Measurements from ENCODE around the gene FOXP4. TPM values are rescaled to one million over a fixed set of nuclear protein-coding genes. Genes with fewer than 3 reads are reported as not detected.

Gene FOXP4
- total and polyA plus RNA-seq, 2 donors (not counting 1 experiment from before 2014, with no cell fraction given), result 0.81 to 1.8 TPM

- H3K4me1 ChIP-seq (ENCODE audit: control insufficient read depth, extremely low read depth, insufficient read depth, low read length), result no peaks in the 10 kb centered on the region
- H3K4me3 ChIP-seq (replicated peaks in 1 of 4; ENCODE audit: control extremely low read depth in 1 of 4, insufficient read depth in 1 of 4, low read depth in 3 of 4, low read length in 4 of 4), result no peak overlapping the region
- no peak overlapping the region for H3K9ac ChIP-seq (ENCODE audit: insufficient read depth, low read length)
- no peaks in the 10 kb centered on the region for H3K27me3 ChIP-seq (ENCODE audit: control insufficient read depth, insufficient read depth, low read length)
- TF ChIP-seq EZH2 (IDR thresholded peaks at IDR 0.05; ENCODE audit: low read length, missing control alignments), result no peak
- TF ChIP-seq, protein P1, sequence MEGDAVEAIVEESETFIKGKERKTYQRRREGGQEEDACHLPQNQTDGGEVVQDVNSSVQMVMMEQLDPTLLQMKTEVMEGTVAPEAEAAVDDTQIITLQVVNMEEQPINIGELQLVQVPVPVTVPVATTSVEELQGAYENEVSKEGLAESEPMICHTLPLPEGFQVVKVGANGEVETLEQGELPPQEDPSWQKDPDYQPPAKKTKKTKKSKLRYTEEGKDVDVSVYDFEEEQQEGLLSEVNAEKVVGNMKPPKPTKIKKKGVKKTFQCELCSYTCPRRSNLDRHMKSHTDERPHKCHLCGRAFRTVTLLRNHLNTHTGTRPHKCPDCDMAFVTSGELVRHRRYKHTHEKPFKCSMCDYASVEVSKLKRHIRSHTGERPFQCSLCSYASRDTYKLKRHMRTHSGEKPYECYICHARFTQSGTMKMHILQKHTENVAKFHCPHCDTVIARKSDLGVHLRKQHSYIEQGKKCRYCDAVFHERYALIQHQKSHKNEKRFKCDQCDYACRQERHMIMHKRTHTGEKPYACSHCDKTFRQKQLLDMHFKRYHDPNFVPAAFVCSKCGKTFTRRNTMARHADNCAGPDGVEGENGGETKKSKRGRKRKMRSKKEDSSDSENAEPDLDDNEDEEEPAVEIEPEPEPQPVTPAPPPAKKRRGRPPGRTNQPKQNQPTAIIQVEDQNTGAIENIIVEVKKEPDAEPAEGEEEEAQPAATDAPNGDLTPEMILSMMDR (conservative IDR thresholded peaks at IDR 0.05 in 1 of 2, IDR thresholded peaks at IDR 0.05 in 1 of 2; ENCODE audit: low read depth in 1 of 2, low read length in 2 of 2), result no peak
- no peak for DNase-seq (ENCODE audit: low read depth in 2 of 2)
- peaks cover 1% of the 10 kb centered on the region for H3K79me2 ChIP-seq (ENCODE audit: control insufficient read depth, insufficient read depth, low read length)
- H3K27ac ChIP-seq (ENCODE audit: insufficient read depth, low read length), result no peak overlapping the region
- H3K36me3 ChIP-seq (ENCODE audit: control insufficient read depth, insufficient read depth, low read length), result no peaks in the 10 kb centered on the region
- no peaks in the 10 kb centered on the region for H3K9me3 ChIP-seq (ENCODE audit: control insufficient read depth, insufficient read depth, low read depth, low read length)
- H3K4me2 ChIP-seq (ENCODE audit: extremely low read depth, insufficient read depth, low read length), result no peak overlapping the region
- H2AFZ ChIP-seq (ENCODE audit: low read length), result no peak overlapping the region
- no peaks in the 10 kb centered on the region for H4K20me1 ChIP-seq (ENCODE audit: control insufficient read depth, extremely low read depth, insufficient read depth, low read length)
These were observed 6.5 kb downstream of the FOXP4 start for GRCh38 chr6:41552723-41553122.

DNA sequence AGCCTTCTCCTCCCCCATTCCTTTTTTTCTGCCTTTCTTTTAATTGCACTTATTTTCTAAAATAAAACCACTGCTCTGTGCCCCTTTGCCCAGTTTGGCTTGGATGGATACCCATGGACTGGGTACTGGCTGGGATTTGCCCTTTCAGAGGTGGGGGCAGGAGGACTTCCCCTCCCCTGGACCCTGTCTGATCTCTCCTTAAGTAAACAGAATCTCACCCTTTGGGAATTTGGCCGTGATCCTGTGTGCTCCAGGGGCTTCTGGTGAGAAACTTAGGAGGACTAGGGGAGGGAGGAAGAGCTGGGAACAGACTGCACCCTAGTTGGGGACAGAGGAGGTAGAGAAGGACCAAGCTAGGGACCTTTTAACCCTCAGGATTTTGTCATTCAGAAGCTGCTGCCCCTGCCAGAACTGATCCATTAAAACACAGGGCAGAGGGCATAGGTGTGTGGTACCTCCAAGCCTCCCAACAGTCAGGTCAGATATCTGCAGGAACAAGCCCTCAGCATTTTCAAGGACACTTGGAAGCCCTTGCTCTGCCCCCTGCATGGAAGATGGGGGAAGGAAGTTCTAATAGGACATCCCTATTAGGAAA, 7.3 kb downstream of the FOXP4 start:
- Histone ChIP-seq H3K9ac (ENCODE audit: insufficient read depth, low read length) (no peak overlapping the region), H3K36me3 (ENCODE audit: control insufficient read depth, insufficient read depth, low read length) (no peaks in the 10 kb centered on the region), H3K4me3 (replicated peaks in 1 of 4; ENCODE audit: control extremely low read depth in 1 of 4, insufficient read depth in 1 of 4, low read depth in 3 of 4, low read length in 4 of 4) (no peak overlapping the region), H3K4me2 (ENCODE audit: extremely low read depth, insufficient read depth, low read length) (no peak overlapping the region), H2AFZ (ENCODE audit: low read length) (no peak overlapping the region), H3K27ac (ENCODE audit: insufficient read depth, low read length) (no peak overlapping the region), H3K79me2 (ENCODE audit: control insufficient read depth, insufficient read depth, low read length) (no peaks in the 10 kb centered on the region), H3K4me1 (ENCODE audit: control insufficient read depth, extremely low read depth, insufficient read depth, low read length) (no peaks in the 10 kb centered on the region), H4K20me1 (ENCODE audit: control insufficient read depth, extremely low read depth, insufficient read depth, low read length) (no peaks in the 10 kb centered on the region), H3K9me3 (ENCODE audit: control insufficient read depth, insufficient read depth, low read depth, low read length) (no peaks in the 10 kb centered on the region), H3K27me3 (ENCODE audit: control insufficient read depth, insufficient read depth, low read length) (no peaks in the 10 kb centered on the region)
- TF ChIP-seq, protein P1 (conservative IDR thresholded peaks at IDR 0.05 in 1 of 2, IDR thresholded peaks at IDR 0.05 in 1 of 2; ENCODE audit: low read depth in 1 of 2, low read length in 2 of 2), result no peak
- TF ChIP-seq EZH2 (IDR thresholded peaks at IDR 0.05; ENCODE audit: low read length, missing control alignments), result no peak
- DNase-seq (ENCODE audit: low read depth in 2 of 2), result no peak

DNA sequence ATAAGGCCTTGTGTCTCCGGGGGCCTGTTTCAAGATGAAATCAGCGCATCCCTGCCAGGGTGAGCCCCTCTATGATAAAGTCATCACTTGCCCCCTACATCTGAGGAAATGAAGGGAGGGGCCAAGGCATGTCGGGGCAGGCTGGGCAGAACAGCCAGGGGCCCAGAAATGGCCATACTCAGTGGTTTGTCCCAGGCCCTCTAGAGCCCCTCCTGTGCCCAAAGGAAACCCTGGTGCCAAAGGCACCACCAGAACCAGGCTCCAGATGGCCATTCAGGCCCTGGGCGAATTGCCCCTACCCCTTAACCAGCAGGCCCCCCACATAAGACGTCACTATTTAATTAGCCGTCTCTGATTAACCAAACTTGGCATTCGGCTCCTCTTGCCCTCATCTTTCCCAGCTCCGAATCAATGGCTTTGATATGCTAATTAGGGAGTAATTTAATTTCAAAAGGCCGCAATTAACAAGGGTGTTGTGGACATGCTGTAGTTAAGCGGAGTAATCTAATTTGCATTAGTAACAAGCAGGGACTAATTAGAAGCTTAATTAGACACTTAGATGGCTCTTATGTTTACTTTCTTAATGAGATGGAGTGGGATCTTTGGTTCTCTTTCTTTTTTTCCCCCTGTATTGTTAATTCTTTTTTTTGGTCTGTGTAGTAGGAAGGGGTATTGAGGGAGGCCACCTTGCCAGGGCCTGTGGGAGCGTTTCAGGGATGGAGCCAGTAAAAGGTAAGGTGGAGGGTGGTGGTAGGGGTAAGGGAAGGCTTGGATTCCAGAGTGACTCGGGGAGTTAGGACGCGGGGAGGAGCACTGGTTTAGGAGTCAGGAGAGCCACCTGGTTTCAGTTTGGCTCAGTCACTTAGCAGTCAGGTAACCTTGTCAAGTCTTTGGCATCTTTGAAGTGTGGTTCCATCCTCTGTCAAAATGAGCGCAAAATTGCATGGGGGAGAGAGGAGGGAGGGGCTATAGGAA, 9.4 kb downstream of the FOXP4 start:
- no peaks in the 10 kb centered on the region for H4K20me1 ChIP-seq (ENCODE audit: control insufficient read depth, extremely low read depth, insufficient read depth, low read length)
- H2AFZ ChIP-seq (ENCODE audit: low read length), result no peak overlapping the region
- no peaks in the 10 kb centered on the region for H3K79me2 ChIP-seq (ENCODE audit: control insufficient read depth, insufficient read depth, low read length)
- no peaks in the 10 kb centered on the region for H3K27me3 ChIP-seq (ENCODE audit: control insufficient read depth, insufficient read depth, low read length)
- H3K36me3 ChIP-seq (ENCODE audit: control insufficient read depth, insufficient read depth, low read length), result no peaks in the 10 kb centered on the region
- H3K9ac ChIP-seq (ENCODE audit: insufficient read depth, low read length), result no peak overlapping the region
- no peak overlapping the region for H3K4me2 ChIP-seq (ENCODE audit: extremely low read depth, insufficient read depth, low read length)
- DNase-seq (ENCODE audit: low read depth in 2 of 2), result no peak
- H3K4me1 ChIP-seq (ENCODE audit: control insufficient read depth, extremely low read depth, insufficient read depth, low read length), result no peaks in the 10 kb centered on the region
- TF ChIP-seq, protein P1 (conservative IDR thresholded peaks at IDR 0.05 in 1 of 2, IDR thresholded peaks at IDR 0.05 in 1 of 2; ENCODE audit: low read depth in 1 of 2, low read length in 2 of 2), result no peak
- no peak for TF ChIP-seq EZH2 (IDR thresholded peaks at IDR 0.05; ENCODE audit: low read length, missing control alignments)
- no peak overlapping the region for H3K27ac ChIP-seq (ENCODE audit: insufficient read depth, low read length)
- H3K9me3 ChIP-seq (ENCODE audit: control insufficient read depth, insufficient read depth, low read depth, low read length), result no peaks in the 10 kb centered on the region
- H3K4me3 ChIP-seq (replicated peaks in 1 of 4; ENCODE audit: control extremely low read depth in 1 of 4, insufficient read depth in 1 of 4, low read depth in 3 of 4, low read length in 4 of 4), result no peak overlapping the region

All from fibroblast of lung (primary cell).